NT2/D1 (cell line): ENCODE data around the gene ZYX.

Experiments
- DNase-seq: peaks from one replicate; pipeline ENCODE4 v3.0.0-alpha.2; 2011; ENCODE audit warnings: low read depth, low spot score
- H3K27me3 ChIP-seq: 2 replicates; pipeline ENCODE4 v1.6.0; 2011; ENCODE audit warnings: mild to moderate bottlenecking; ENCODE audit not compliant: insufficient read length, insufficient read depth
- H3K36me3 ChIP-seq: 2 replicates; pipeline ENCODE4 v1.6.1; 2011; ENCODE audit warnings: mild to moderate bottlenecking, low read length, mixed read lengths; ENCODE audit not compliant: insufficient read depth, insufficient read length
- H3K4me1 ChIP-seq: 2 replicates; pipeline ENCODE4 v1.5.1; 2011; ENCODE audit not compliant: insufficient read depth, insufficient read length
- H3K4me3 ChIP-seq: 2 replicates; pipeline ENCODE4 v1.5.1; 2011; ENCODE audit warnings: low read depth; ENCODE audit not compliant: insufficient read length
- H3K9ac ChIP-seq: 2 replicates; pipeline ENCODE4 v1.6.0; 2011; ENCODE audit warnings: low read depth; ENCODE audit not compliant: insufficient read length
- H3K9me3 ChIP-seq: 2 replicates; pipeline ENCODE4 v1.5.1; 2011; ENCODE audit warnings: mild to moderate bottlenecking, low read length; ENCODE audit not compliant: insufficient read depth
- SUZ12 ChIP-seq: IDR thresholded peaks from 2 replicates; pipeline ENCODE4 v1.6.1; 2011; ENCODE audit not compliant: insufficient read length, insufficient read depth; ENCODE audit errors: extremely low read depth
- YY1 ChIP-seq: IDR thresholded peaks from 2 replicates; pipeline ENCODE4 v1.6.1; 2011; ENCODE audit not compliant: insufficient read length, insufficient read depth
- ZNF274 ChIP-seq: IDR thresholded peaks from 2 replicates; pipeline ENCODE4 v1.6.1; 2011; ENCODE audit warnings: mild to moderate bottlenecking, low read depth, low read length

ZYX gene

DNA sequence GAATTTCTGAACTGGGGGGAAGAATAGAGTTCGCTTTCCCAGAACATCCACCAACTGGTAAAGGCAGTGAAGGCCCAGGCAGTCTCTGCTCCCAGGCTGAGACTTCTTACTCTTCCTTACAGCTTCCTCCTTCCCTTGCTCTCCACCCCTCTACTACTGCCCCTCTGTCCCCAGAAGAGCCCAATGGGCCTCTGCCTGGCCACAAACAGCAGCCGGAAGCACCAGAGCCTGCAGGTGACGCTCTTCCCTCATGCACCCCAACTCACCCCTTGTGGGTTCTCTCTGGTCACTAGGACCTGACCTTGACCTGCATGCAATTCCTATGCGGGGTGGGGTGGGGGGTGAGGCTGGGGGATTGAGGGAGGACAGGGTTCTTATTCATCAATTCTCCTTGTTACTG lies 35.1 kb upstream of the ZYX start:
- Histone ChIP-seq H3K9ac (no peak overlapping the region), H3K4me1 (no peaks in the 10 kb centered on the region), H3K9me3 (no peaks in the 10 kb centered on the region), H3K27me3 (peaks cover 8% of the 10 kb centered on the region), H3K36me3 (no peaks in the 10 kb centered on the region), H3K4me3 (no peak overlapping the region)
- no peak for DNase-seq
- TF ChIP-seq ZNF274 (no peak), YY1 (no peak), SUZ12 (no peak)

DNA sequence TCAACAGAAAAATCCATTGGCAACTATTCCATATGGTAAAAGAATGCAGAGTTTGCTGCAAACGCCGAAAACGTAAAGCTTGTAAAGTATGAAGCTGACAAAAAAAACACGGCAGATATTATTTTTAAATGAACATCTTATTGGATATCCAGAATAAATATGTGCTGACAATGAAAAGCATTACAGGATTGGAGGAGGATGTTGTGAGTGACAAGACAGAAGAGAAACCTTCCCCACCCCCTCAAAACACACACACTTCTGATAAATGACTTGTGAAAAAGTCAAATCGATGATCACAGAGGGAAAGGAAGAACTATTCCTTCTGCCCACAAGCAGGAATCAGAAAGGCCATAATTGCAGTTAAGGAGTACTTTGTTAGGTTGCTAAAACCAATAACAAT lies 33.2 kb upstream of the ZYX start:
- peaks cover 8% of the 10 kb centered on the region for H3K27me3 ChIP-seq
- H3K9me3 ChIP-seq: no peaks in the 10 kb centered on the region
- H3K4me3 ChIP-seq: no peak overlapping the region
- no peak for DNase-seq
- peaks cover 6% of the 10 kb centered on the region for H3K4me1 ChIP-seq
- no peaks in the 10 kb centered on the region for H3K36me3 ChIP-seq
- no peak overlapping the region for H3K9ac ChIP-seq
- TF ChIP-seq SUZ12 (no peak), YY1 (no peak), ZNF274 (no peak)

DNA sequence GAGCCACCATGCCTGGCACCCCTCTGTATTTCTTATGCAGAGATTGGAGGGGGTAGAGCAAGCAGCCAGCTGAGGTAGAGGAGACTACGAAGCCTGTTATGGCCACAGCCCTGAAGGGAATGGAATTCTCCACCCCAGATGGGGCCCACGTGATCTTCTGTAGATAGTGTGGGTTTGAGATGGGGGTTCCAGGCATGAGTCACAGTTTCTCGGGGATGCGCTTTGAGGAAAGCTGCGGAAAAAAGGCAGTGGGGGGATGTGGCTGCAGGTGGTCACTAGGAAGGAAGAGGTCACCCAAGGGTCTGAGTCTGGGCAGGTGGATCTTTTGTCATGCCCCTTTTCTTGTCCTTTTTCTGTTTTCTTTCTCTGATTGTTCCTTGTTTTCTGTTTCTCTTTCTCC lies 30.1 kb upstream of the ZYX start:
- TF ChIP-seq SUZ12: no peak
- no peak for TF ChIP-seq YY1
- no peak for TF ChIP-seq ZNF274
- no peak for DNase-seq
- Histone ChIP-seq H3K36me3 (peaks cover 5% of the 10 kb centered on the region), H3K9me3 (no peaks in the 10 kb centered on the region), H3K4me1 (peaks cover 10% of the 10 kb centered on the region), H3K4me3 (no peak overlapping the region), H3K9ac (no peak overlapping the region), H3K27me3 (peaks cover 4% of the 10 kb centered on the region)

DNA sequence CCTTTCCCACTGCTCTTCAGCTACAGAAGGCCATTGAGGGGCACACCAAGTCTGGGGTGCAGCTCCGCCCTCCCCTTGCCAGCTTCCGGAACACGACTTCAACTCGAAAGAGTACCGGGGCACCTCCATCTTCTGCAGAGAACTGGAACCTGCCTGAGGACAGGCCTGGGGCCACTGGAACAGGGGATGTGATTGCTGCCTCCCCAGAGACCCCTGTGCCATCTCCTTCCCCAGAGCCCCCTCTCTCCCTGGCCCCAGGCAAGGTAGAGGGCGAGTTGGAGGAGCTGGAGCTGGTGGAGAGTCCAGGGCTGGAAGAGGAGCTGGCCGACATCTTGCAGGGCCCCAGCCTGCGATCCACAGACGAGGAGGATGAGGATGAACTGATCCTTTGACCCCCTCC lies 29.6 kb upstream of the ZYX start:
- TF ChIP-seq SUZ12: no peak
- TF ChIP-seq YY1: no peak
- TF ChIP-seq ZNF274: no peak
- no peak overlapping the region for H3K4me3 ChIP-seq
- peaks cover 4% of the 10 kb centered on the region for H3K27me3 ChIP-seq
- peaks cover 6% of the 10 kb centered on the region for H3K36me3 ChIP-seq
- H3K9me3 ChIP-seq: no peaks in the 10 kb centered on the region
- DNase-seq: no peak
- H3K9ac ChIP-seq: no peak overlapping the region
- H3K4me1 ChIP-seq: peaks cover 10% of the 10 kb centered on the region

DNA sequence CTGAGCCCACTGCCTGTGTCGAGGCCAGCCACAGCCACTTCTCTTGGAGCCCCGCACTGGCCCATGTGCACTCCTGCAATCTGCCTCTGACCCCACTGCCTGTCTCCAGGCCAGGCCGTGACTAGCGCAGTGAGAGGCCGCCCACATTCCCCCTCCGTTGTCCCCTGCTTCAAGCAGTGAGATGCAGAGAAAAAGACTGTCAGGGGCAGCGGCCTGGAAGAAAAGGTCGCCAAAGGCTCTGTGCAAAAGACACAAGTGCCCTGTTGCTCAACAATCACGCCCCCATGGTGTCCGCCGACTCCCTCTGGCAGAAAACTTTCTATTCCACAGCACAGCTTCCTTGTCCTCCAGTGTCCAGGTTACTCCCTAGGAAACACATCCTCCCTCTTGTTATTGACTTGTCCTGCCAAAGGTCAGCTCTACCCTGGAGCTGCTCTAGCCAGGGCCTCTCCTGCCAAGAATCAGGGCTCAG lies 28.6 kb upstream of the ZYX start:
- H3K4me1 ChIP-seq: peaks cover 10% of the 10 kb centered on the region
- DNase-seq: no peak
- peaks cover 12% of the 10 kb centered on the region for H3K36me3 ChIP-seq
- TF ChIP-seq YY1 (no peak), ZNF274 (no peak), SUZ12 (no peak)
- no peak overlapping the region for H3K4me3 ChIP-seq
- no peaks in the 10 kb centered on the region for H3K9me3 ChIP-seq
- H3K9ac ChIP-seq: no peak overlapping the region
- H3K27me3 ChIP-seq: no peaks in the 10 kb centered on the region

DNA sequence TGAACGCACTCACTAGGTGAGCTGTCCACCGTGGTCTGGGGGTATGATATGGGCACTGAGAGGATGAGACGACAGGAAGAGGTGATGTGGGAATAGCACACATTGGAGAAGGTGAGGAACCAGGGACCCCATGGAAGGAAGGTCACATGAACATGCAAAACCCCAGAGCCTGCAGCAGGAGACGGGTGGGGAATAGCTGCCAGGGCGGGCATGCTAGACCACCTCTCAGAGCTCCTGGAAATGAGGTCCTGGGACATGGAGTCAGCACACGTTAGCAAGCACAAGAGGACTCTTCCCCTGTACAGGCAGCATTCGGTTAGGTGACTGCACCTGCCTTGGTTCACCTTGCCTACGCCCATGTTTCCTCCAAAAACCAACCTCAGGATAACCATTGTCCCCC lies 26.8 kb upstream of the ZYX start:
- no peak for TF ChIP-seq YY1
- no peak for TF ChIP-seq ZNF274
- TF ChIP-seq SUZ12: no peak
- Histone ChIP-seq H3K4me1 (peaks cover 10% of the 10 kb centered on the region), H3K4me3 (no peak overlapping the region), H3K9ac (no peak overlapping the region), H3K27me3 (no peaks in the 10 kb centered on the region), H3K9me3 (no peaks in the 10 kb centered on the region), H3K36me3 (peaks cover 12% of the 10 kb centered on the region)
- no peak for DNase-seq

DNA sequence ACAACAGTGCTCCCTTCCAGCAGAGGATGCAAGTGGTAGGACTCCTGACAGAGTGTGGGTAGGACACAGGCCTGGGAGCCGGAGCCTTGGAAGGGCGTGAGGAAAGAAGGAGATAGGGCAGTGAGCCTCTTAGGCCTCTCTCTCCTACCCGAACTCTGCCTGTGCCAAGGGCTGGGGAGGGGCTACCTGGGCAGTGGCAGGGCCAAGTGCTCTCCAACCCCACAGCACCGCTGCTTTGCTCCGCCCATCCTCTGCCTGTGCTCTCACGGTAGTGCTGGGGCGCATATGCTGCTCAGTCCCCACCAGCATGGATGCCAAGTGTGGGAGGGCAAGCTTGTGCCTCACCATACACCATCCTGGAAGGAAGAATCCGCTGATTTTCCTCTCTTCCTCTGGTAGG lies 26.2 kb upstream of the ZYX start:
- Histone ChIP-seq H3K36me3 (peaks cover 12% of the 10 kb centered on the region), H3K9me3 (no peaks in the 10 kb centered on the region), H3K4me1 (peaks cover 10% of the 10 kb centered on the region), H3K9ac (no peak overlapping the region), H3K4me3 (no peak overlapping the region), H3K27me3 (peaks cover 4% of the 10 kb centered on the region)
- TF ChIP-seq SUZ12: no peak
- no peak for TF ChIP-seq ZNF274
- no peak for TF ChIP-seq YY1
- no peak for DNase-seq
